HepG2 (cell line): ENCODE measurements around the gene CD68. TPM values are rescaled to one million over a fixed set of nuclear protein-coding genes. Genes with fewer than 3 reads are reported as not detected.

Source experiments
- AGO2 ChIP-seq: fragments of 200-400 bp; formaldehyde crosslinking; optimal IDR thresholded peaks from 2 replicates; pipeline ENCODE3; 2017; ENCODE audit warnings: mild to moderate bottlenecking, low read depth, low read length, moderate library complexity
- ATF7-NPFF ChIP-seq: sonication (generic); formaldehyde crosslinking; IDR thresholded peaks from 2 replicates; pipeline ENCODE4 v1.8.1; 2023; ENCODE audit warnings: mild to moderate bottlenecking, low read depth, missing genetic modification reagents, moderate library complexity
- E2F1 ChIP-seq: sonication (generic); formaldehyde crosslinking; IDR thresholded peaks from 2 replicates; pipeline ENCODE4 v1.5.0; 2020; ENCODE audit warnings: missing genetic modification reagents
- FOSL2 ChIP-seq: sonication (generic); formaldehyde crosslinking; IDR thresholded peaks from 2 replicates; pipeline ENCODE4 v1.4.0; 2020; ENCODE audit warnings: missing genetic modification reagents
- GLI4 ChIP-seq: sonication (generic); formaldehyde crosslinking; IDR thresholded peaks from 2 replicates; pipeline ENCODE4 v1.5.1; 2020; ENCODE audit warnings: missing genetic modification reagents, mild to moderate bottlenecking, moderate library complexity, borderline replicate concordance
- HES4 ChIP-seq: sonication (generic); formaldehyde crosslinking; IDR thresholded peaks from 2 replicates; pipeline ENCODE4 v1.9.0; 2021; ENCODE audit warnings: mild to moderate bottlenecking, missing genetic modification reagents, borderline replicate concordance
- HOXA7 ChIP-seq: sonication (generic); formaldehyde crosslinking; IDR thresholded peaks from 2 replicates; pipeline ENCODE4 v1.8.1; 2022; ENCODE audit warnings: mild to moderate bottlenecking, missing genetic modification reagents, moderate library complexity
- NFKBIZ ChIP-seq: IDR thresholded peaks from 2 replicates; pipeline ENCODE4 v1.6.1; 2018; ENCODE audit warnings: missing genetic modification reagents, missing compliant biosample characterization
- NFYB ChIP-seq: sonication (generic); formaldehyde crosslinking; IDR thresholded peaks from 2 replicates; pipeline ENCODE4 v1.4.0; 2020; ENCODE audit warnings: missing genetic modification reagents
- PHF5A ChIP-seq: IDR thresholded peaks from one replicate; pipeline ENCODE4 v1.6.1; 2018; ENCODE audit warnings: low read depth, missing genetic modification reagents; ENCODE audit not compliant: unreplicated experiment
- PHF8 ChIP-seq: sonication (generic); formaldehyde crosslinking; IDR thresholded peaks from 2 replicates; pipeline ENCODE4 v1.5.0; 2020; ENCODE audit warnings: missing genetic modification reagents
- PRDM10 ChIP-seq: sonication (generic); formaldehyde crosslinking; IDR thresholded peaks from 2 replicates; pipeline ENCODE4 v1.4.0; 2020; ENCODE audit warnings: low read depth, missing genetic modification reagents
- SNAI1 ChIP-seq: sonication (generic); formaldehyde crosslinking; IDR thresholded peaks from 2 replicates; pipeline ENCODE4 v1.5.0; 2020; ENCODE audit warnings: mild to moderate bottlenecking, missing genetic modification reagents, borderline replicate concordance
- SP4 ChIP-seq: sonication (generic); formaldehyde crosslinking; IDR thresholded peaks from 2 replicates; pipeline ENCODE4 v1.8.1; 2023; ENCODE audit warnings: mild to moderate bottlenecking, missing genetic modification reagents
- SRSF1 ChIP-seq: fragments of 200-400 bp; formaldehyde crosslinking; optimal IDR thresholded peaks from 2 replicates; pipeline ENCODE3; 2017; ENCODE audit warnings: mild to moderate bottlenecking, low read depth, low read length, moderate library complexity
- ZBTB33 ChIP-seq: sonication (generic); formaldehyde crosslinking; IDR thresholded peaks from 2 replicates; pipeline ENCODE4 v1.4.0; 2020; ENCODE audit warnings: missing genetic modification reagents
- ZBTB7B ChIP-seq: sonication (generic); formaldehyde crosslinking; IDR thresholded peaks from 2 replicates; pipeline ENCODE4 v1.4.0; 2020; ENCODE audit warnings: missing genetic modification reagents
- ZMAT3 ChIP-seq: sonication (generic); formaldehyde crosslinking; conservative IDR thresholded peaks from 2 replicates; pipeline ENCODE4 v1.7.0; 2021; ENCODE audit warnings: missing genetic modification reagents
- ZNF12 ChIP-seq: sonication (generic); formaldehyde crosslinking; IDR thresholded peaks from 2 replicates; pipeline ENCODE4 v1.5.0; 2020; ENCODE audit warnings: missing genetic modification reagents
- ZNF607 ChIP-seq: sonication (generic); formaldehyde crosslinking; IDR thresholded peaks from 2 replicates; pipeline ENCODE4 v1.5.1; 2020; ENCODE audit warnings: missing genetic modification reagents, mild to moderate bottlenecking, borderline replicate concordance
- ZNF75D ChIP-seq: sonication (generic); formaldehyde crosslinking; IDR thresholded peaks from 2 replicates; pipeline ENCODE4 v1.8.1; 2023; ENCODE audit warnings: missing genetic modification reagents, mild to moderate bottlenecking, borderline replicate concordance
- ZNF850 ChIP-seq: sonication (generic); formaldehyde crosslinking; conservative IDR thresholded peaks from 2 replicates; pipeline ENCODE4 v1.9.0; 2021; ENCODE audit warnings: mild to moderate bottlenecking, missing genetic modification reagents
- polyA plus RNA-seq, 8 experiments: library from polyadenylated mRNA; depleted of rRNA in 3 of 8; stranded (reverse) in 7 of 8; unstranded in 1 of 8; fragments of >200 nt; fragmentation: Illumina TruSeq in 4 of 8; extraction: Trizol in 4 of 8; gene quantifications; 2 replicates each; pipeline versions ENCODE4 v1.2.1 to v1.2.3, GENCODE V29; 2011 to 2016; ENCODE audit warnings: low read depth in 4 of 8, missing spikeins in 1 of 8, mixed read lengths in 1 of 8; ENCODE audit not compliant: insufficient read depth in 1 of 8
- total RNA-seq, 5 experiments: library from RNA; depleted of rRNA; stranded (reverse); fragments of >200 nt; fragmentation: Illumina TruSeq; extraction: Trizol; gene quantifications; 2 replicates each; pipeline ENCODE4 v1.2.3, GENCODE V29; 2016; ENCODE audit warnings: low read depth in 1 of 5

The CD68 gene
- total and polyA plus RNA-seq, 2 of the 13 experiments (the other 11 are each of a cell fraction or from before 2014, with no cell fraction given) = 10.3 to 104 TPM

- TF ChIP-seq E2F1 (CRISPR knock-in tag) (no peak), PHF5A (no peak), ZNF75D (CRISPR knock-in tag) (0 out of 2 replicates have a peak, but pooled peaks have one; percentile 40), ZBTB7B (no peak), NFKBIZ (no peak), PRDM10 (no peak), SRSF1 (peak; percentile 67), SP4 (CRISPR knock-in tag) (peak; percentile 31), PHF8 (CRISPR knock-in tag) (peak; percentile 60), NFYB (CRISPR knock-in tag) (peak; percentile 86), ZNF850 (CRISPR knock-in tag) (no peak), GLI4 (CRISPR knock-in tag) (no peak), SNAI1 (CRISPR knock-in tag) (no peak), HOXA7 (CRISPR knock-in tag) (no peak), ATF7-NPFF (CRISPR knock-in tag) (0 out of 2 replicates have a peak, but pooled peaks have one; percentile 40), ZMAT3 (CRISPR knock-in tag) (peak; percentile 13; the same call in 1 of the 2 replicates), HES4 (CRISPR knock-in tag) (peak; percentile 59; the same call in 1 of the 2 replicates), FOSL2 (CRISPR knock-in tag) (no peak), ZBTB33 (no peak), ZNF12 (0 out of 2 replicates have a peak, but pooled peaks have one; percentile 3), ZNF607 (CRISPR knock-in tag) (no peak), AGO2 (peak; percentile 50)
Observed at GRCh38 chr17:7614425-7615264, 35.2 kb downstream of the CD68 start, which contains the start of gene FXR2 (continued).
